HEK293 (cell line): ENCODE measurements around the gene PTPN11.

Experiments
- CTCF ChIA-PET: fragments of 350-600 bp; formaldehyde crosslinking; extraction: SDS; loops from one replicate; lab custom pipeline; 2021; ENCODE audit warnings: antibody characterized with exemption; lab: Yijun Ruan, JAX
- POLR2A ChIA-PET: fragments of 300-600 bp; formaldehyde crosslinking; extraction: SDS; loops from one replicate; lab custom pipeline; 2020; ENCODE audit warnings: antibody characterized with exemption, inconsistent platforms; lab: Yijun Ruan, JAX
- H3K27ac ChIP-seq: fragments of 200-500 bp; sonication (Bioruptor generic); 2 replicates; pipeline ENCODE4 v1.5.1; 2014; ENCODE audit warnings: low read depth, low read length, control low read depth, inconsistent platforms; ENCODE audit errors: extremely low read depth
- H3K36me3 ChIP-seq, 2 experiments: fragments of 200-500 bp in 1 of 2; sonication (Bioruptor generic) in 1 of 2; 1 replicate in 1 of 2; 2 replicates in 1 of 2; pipeline ENCODE4 v1.5.1; 2014 to 2017; ENCODE audit warnings: inconsistent platforms in 2 of 2, low read length in 2 of 2; ENCODE audit not compliant: control insufficient read depth in 2 of 2, insufficient read depth in 1 of 2
- H3K4me1 ChIP-seq: fragments of 200-500 bp; sonication (Bioruptor generic); 2 replicates; pipeline ENCODE4 v1.5.1; 2014; ENCODE audit warnings: mild to moderate bottlenecking, low read length, inconsistent platforms; ENCODE audit not compliant: control insufficient read depth, insufficient read depth
- H3K4me3 ChIP-seq: 2 replicates; pipeline ENCODE4 v1.5.1; 2011; ENCODE audit warnings: low read depth, mild to moderate bottlenecking, control low read depth, low read length, moderate library complexity
- H3K9me3 ChIP-seq: fragments of 200-500 bp; sonication (Bioruptor generic); 2 replicates; pipeline ENCODE4 v1.5.1; 2014; ENCODE audit warnings: low read depth, low read length, inconsistent platforms; ENCODE audit not compliant: control insufficient read depth, insufficient read depth
- BCL11A ChIP-seq: fragments of 450-650 bp; formaldehyde crosslinking; IDR thresholded peaks from 2 replicates; pipeline ENCODE4 v1.5.1; 2016; ENCODE audit warnings: low read depth, missing biosample characterization, missing genetic modification characterization
- BCL11B ChIP-seq: fragments of 450-650 bp; formaldehyde crosslinking; IDR thresholded peaks from 2 replicates; pipeline ENCODE4 v1.5.1; 2016; ENCODE audit warnings: low read depth, missing biosample characterization, missing genetic modification characterization
- GLI2 ChIP-seq: fragments of 450-650 bp; formaldehyde crosslinking; IDR thresholded peaks from 2 replicates; pipeline ENCODE4; 2017; ENCODE audit warnings: missing biosample characterization, missing genetic modification characterization, low read depth, borderline replicate concordance
- IKZF3 ChIP-seq: fragments of 450-650 bp; IDR thresholded peaks from 2 replicates; pipeline ENCODE4 v1.5.0; 2018; ENCODE audit warnings: missing biosample characterization, mild to moderate bottlenecking, missing genetic modification characterization, moderate library complexity
- KLF10 ChIP-seq: fragments of 450-650 bp; IDR thresholded peaks from 2 replicates; pipeline ENCODE4 v1.5.1; 2018; ENCODE audit warnings: missing biosample characterization, mild to moderate bottlenecking, missing genetic modification characterization
- KLF16 ChIP-seq: fragments of 450-650 bp; formaldehyde crosslinking; IDR thresholded peaks from 2 replicates; pipeline ENCODE4 v1.5.1; 2017; ENCODE audit warnings: missing biosample characterization, missing genetic modification characterization
- KLF7 ChIP-seq: fragments of 450-650 bp; formaldehyde crosslinking; IDR thresholded peaks from 2 replicates; pipeline ENCODE4 v1.5.1; 2016; ENCODE audit warnings: missing biosample characterization, missing genetic modification characterization, borderline replicate concordance
- OVOL3 ChIP-seq: fragments of 450-650 bp; formaldehyde crosslinking; IDR thresholded peaks from 2 replicates; pipeline ENCODE4 v1.5.1; 2016; ENCODE audit warnings: missing biosample characterization, missing genetic modification characterization
- PRDM1 ChIP-seq: fragments of 450-650 bp; formaldehyde crosslinking; IDR thresholded peaks from 2 replicates; pipeline ENCODE4; 2016; ENCODE audit warnings: missing biosample characterization, missing genetic modification characterization
- YY1 ChIP-seq: fragments of 450-650 bp; formaldehyde crosslinking; IDR thresholded peaks from 2 replicates; pipeline ENCODE4 v1.5.1; 2018; ENCODE audit warnings: missing biosample characterization, missing genetic modification characterization
- ZBTB17 ChIP-seq: fragments of 450-650 bp; formaldehyde crosslinking; IDR thresholded peaks from 2 replicates; pipeline ENCODE4 v1.5.1; 2016; ENCODE audit warnings: missing biosample characterization, missing genetic modification characterization
- ZBTB26 ChIP-seq: fragments of 450-650 bp; formaldehyde crosslinking; optimal IDR thresholded peaks from 2 replicates; pipeline ENCODE3; 2016; ENCODE audit warnings: missing biosample characterization, mild to moderate bottlenecking, missing genetic modification characterization
- ZBTB49 ChIP-seq: fragments of 450-650 bp; formaldehyde crosslinking; IDR thresholded peaks from 2 replicates; pipeline ENCODE4 v1.5.1; 2016; ENCODE audit warnings: missing biosample characterization, missing genetic modification characterization, low read depth
- ZEB2 ChIP-seq: fragments of 450-650 bp; formaldehyde crosslinking; IDR thresholded peaks from 2 replicates; pipeline ENCODE4 v1.5.1; 2016; ENCODE audit warnings: missing biosample characterization, missing genetic modification characterization
- ZNF146 ChIP-seq: fragments of 450-650 bp; formaldehyde crosslinking; IDR thresholded peaks from 2 replicates; pipeline ENCODE4 v1.5.1; 2016; ENCODE audit warnings: missing biosample characterization, missing genetic modification characterization
- ZNF155 ChIP-seq: fragments of 450-650 bp; formaldehyde crosslinking; IDR thresholded peaks from 2 replicates; pipeline ENCODE4 v1.5.1; 2016; ENCODE audit warnings: missing biosample characterization, missing genetic modification characterization
- ZNF311 ChIP-seq: fragments of 450-650 bp; formaldehyde crosslinking; IDR thresholded peaks from 2 replicates; pipeline ENCODE4 v1.5.1; 2017; ENCODE audit warnings: missing biosample characterization, missing genetic modification characterization, borderline replicate concordance
- ZNF350 ChIP-seq: fragments of 450-650 bp; formaldehyde crosslinking; IDR thresholded peaks from 2 replicates; pipeline ENCODE4 v1.5.0; 2017; ENCODE audit warnings: missing biosample characterization, mild to moderate bottlenecking, missing genetic modification characterization
- ZNF37A ChIP-seq: fragments of 450-650 bp; IDR thresholded peaks from 2 replicates; pipeline ENCODE4 v1.5.1; 2018; ENCODE audit warnings: missing biosample characterization, missing genetic modification characterization
- ZNF426 ChIP-seq: fragments of 450-650 bp; formaldehyde crosslinking; IDR thresholded peaks from 2 replicates; pipeline ENCODE4 v1.5.1; 2017; ENCODE audit warnings: missing biosample characterization, missing genetic modification characterization, mild to moderate bottlenecking, inconsistent platforms, moderate library complexity
- ZNF521 ChIP-seq: fragments of 450-650 bp; formaldehyde crosslinking; IDR thresholded peaks from 2 replicates; pipeline ENCODE4 v1.5.1; 2017; ENCODE audit warnings: missing biosample characterization, mild to moderate bottlenecking, missing genetic modification characterization
- ZNF530 ChIP-seq: fragments of 450-650 bp; formaldehyde crosslinking; IDR thresholded peaks from 2 replicates; pipeline ENCODE4 v1.5.1; 2016; ENCODE audit warnings: low read depth, missing biosample characterization, missing genetic modification characterization
- ZNF558 ChIP-seq: fragments of 450-650 bp; formaldehyde crosslinking; IDR thresholded peaks from 2 replicates; pipeline ENCODE4 v1.5.1; 2016; ENCODE audit warnings: missing biosample characterization, missing genetic modification characterization
- ZNF629 ChIP-seq: fragments of 450-650 bp; formaldehyde crosslinking; IDR thresholded peaks from 2 replicates; pipeline ENCODE4 v1.5.1; 2017; ENCODE audit warnings: missing biosample characterization, missing genetic modification characterization
- ZNF664 ChIP-seq: fragments of 450-650 bp; formaldehyde crosslinking; IDR thresholded peaks from 2 replicates; pipeline ENCODE4 v1.5.1; 2016; ENCODE audit warnings: missing biosample characterization, missing genetic modification characterization
- ZNF670 ChIP-seq: fragments of 450-650 bp; formaldehyde crosslinking; IDR thresholded peaks from 2 replicates; pipeline ENCODE4 v1.5.1; 2016; ENCODE audit warnings: missing biosample characterization, missing genetic modification characterization, low read depth
- ZNF785 ChIP-seq: fragments of 450-650 bp; formaldehyde crosslinking; IDR thresholded peaks from 2 replicates; pipeline ENCODE4 v1.5.1; 2016; ENCODE audit warnings: missing biosample characterization, missing genetic modification characterization
- ZNF791 ChIP-seq: fragments of 450-650 bp; formaldehyde crosslinking; IDR thresholded peaks from 2 replicates; pipeline ENCODE4 v1.5.1; 2016; ENCODE audit warnings: missing biosample characterization, missing genetic modification characterization
- ZNF830 ChIP-seq: fragments of 450-650 bp; IDR thresholded peaks from 2 replicates; pipeline ENCODE4 v1.5.0; 2018; ENCODE audit warnings: missing biosample characterization, missing genetic modification characterization, low read depth, mild to moderate bottlenecking, moderate library complexity
- ZSCAN30 ChIP-seq: fragments of 450-650 bp; IDR thresholded peaks from 2 replicates; pipeline ENCODE4 v1.5.1; 2018; ENCODE audit warnings: missing biosample characterization, mild to moderate bottlenecking, missing genetic modification characterization, moderate library complexity

The PTPN11 gene

GRCh38 chr12:112466835-112467234 lies 48.1 kb downstream of the PTPN11 start:
- ChIA-PET CTCF (no interaction called here), POLR2A (no interaction called here)
- Histone ChIP-seq H3K36me3 (peaks cover 0 to 24% of the 10 kb centered on the region in 2 experiments; a peak in 2 of 3 replicates), H3K4me3 (no peak overlapping the region), H3K27ac (no peak overlapping the region), H3K9me3 (no peaks in the 10 kb centered on the region), H3K4me1 (peaks cover 4% of the 10 kb centered on the region)
- no peak for TF ChIP-seq ZNF530 (tag by site-specific recombination)
- no peak for TF ChIP-seq ZNF664
- TF ChIP-seq KLF10: no peak
- TF ChIP-seq ZNF670 (tag by site-specific recombination): no peak

- Histone ChIP-seq H3K4me3 (no peak overlapping the region), H3K9me3 (no peaks in the 10 kb centered on the region), H3K27ac (no peak overlapping the region), H3K4me1 (peaks cover 4% of the 10 kb centered on the region), H3K36me3 (peaks cover 0 to 31% of the 10 kb centered on the region in 2 experiments; a peak in 2 of 3 replicates)
- ChIA-PET CTCF (no interaction called here), POLR2A (no interaction called here)
- no peak for TF ChIP-seq ZNF791
- no peak for TF ChIP-seq ZNF558 (tag by site-specific recombination)
- no peak for TF ChIP-seq ZBTB49 (tag by site-specific recombination)
- TF ChIP-seq ZBTB17 (tag by site-specific recombination): no peak
- TF ChIP-seq PRDM1: no peak
- TF ChIP-seq ZSCAN30 (tag by site-specific recombination): no peak
- TF ChIP-seq YY1: no peak
- no peak for TF ChIP-seq ZEB2 (tag by site-specific recombination)
- no peak for TF ChIP-seq ZNF629
- TF ChIP-seq KLF7 (tag by site-specific recombination): no peak
- no peak for TF ChIP-seq ZNF426 (tag by site-specific recombination)
- no peak for TF ChIP-seq ZNF155 (tag by site-specific recombination)
- no peak for TF ChIP-seq ZNF521 (tag by site-specific recombination)
- no peak for TF ChIP-seq KLF16 (tag by site-specific recombination)
- no peak for TF ChIP-seq ZNF830 (tag by site-specific recombination)
- no peak for TF ChIP-seq BCL11A (tag by site-specific recombination)
- TF ChIP-seq ZNF37A (tag by site-specific recombination): no peak
- no peak for TF ChIP-seq ZNF350 (tag by site-specific recombination)
Observed at GRCh38 chr12:112468046-112468445, 49.3 kb downstream of the PTPN11 start.

GRCh38 chr12:112473056-112473455 lies 54.3 kb downstream of the PTPN11 start:
- CTCF ChIA-PET: interaction anchor here (0.6 to 1.3 kb wide), 5 partner anchors 11 to 40 kb away, joined by 3 to 4 read pairs (median 3); no protein-coding TSS in a partner anchor
- Histone ChIP-seq H3K27ac (no peak overlapping the region), H3K4me1 (no peaks in the 10 kb centered on the region), H3K4me3 (no peak overlapping the region), H3K9me3 (no peaks in the 10 kb centered on the region), H3K36me3 (peaks cover 25 to 66% of the 10 kb centered on the region in 2 experiments; a peak in 2 of 3 replicates)
- POLR2A ChIA-PET: no interaction called here
- TF ChIP-seq GLI2 (tag by site-specific recombination): no peak
- TF ChIP-seq ZNF146: no peak
- TF ChIP-seq BCL11B (tag by site-specific recombination): no peak
- TF ChIP-seq ZBTB26: no peak
- no peak for TF ChIP-seq OVOL3
- TF ChIP-seq ZNF785 (tag by site-specific recombination): no peak
- no peak for TF ChIP-seq ZNF311 (tag by site-specific recombination)
- no peak for TF ChIP-seq IKZF3
